SK-N-SH (cell line): ENCODE results near the gene TEAD4. TPM values are rescaled to one million over a fixed set of nuclear protein-coding genes. Genes with fewer than 3 reads are reported as not detected.

Experiments used
- CTCF ChIA-PET: fragments of 300-600, 350-600 bp; formaldehyde crosslinking; extraction: SDS; loops from one replicate; lab custom pipeline; 2021; lab: Yijun Ruan, JAX
- POLR2A ChIA-PET: fragments of 350-600 bp; sonication (Branson Sonifier 250); formaldehyde crosslinking; extraction: SDS; loops from one replicate; lab custom pipeline; 2020; ENCODE audit warnings: antibody characterized with exemption, inconsistent platforms; lab: Yijun Ruan, JAX
- DNase-seq: peaks from one replicate; pipeline ENCODE4 v3.0.0; 2012
- H2AFZ ChIP-seq: fragments of 200-600 bp; sonication (generic); 2 replicates; pipeline ENCODE4 v1.8.1; 2016; ENCODE audit warnings: antibody characterized with exemption, mild to moderate bottlenecking, low read depth
- H3F3A ChIP-seq: fragments of 200-600 bp; sonication (generic); replicated peaks from 2 replicates; pipeline ENCODE3; 2016; ENCODE audit warnings: antibody characterized with exemption, mild to moderate bottlenecking; ENCODE audit not compliant: insufficient read depth
- H3K27ac ChIP-seq, 2 experiments: fragments of 200-500 bp in 1 of 2; fragments of 200-600 bp in 1 of 2; sonication (Bioruptor generic) in 1 of 2; sonication (generic), shearing (Covaris generic) in 1 of 2; 2 replicates each; pipeline versions ENCODE4 v1.5.1 to v1.6.1; 2014 to 2016; ENCODE audit warnings: low read depth in 2 of 2, inconsistent platforms in 1 of 2, low read length in 1 of 2, mild to moderate bottlenecking in 1 of 2, mixed read lengths in 1 of 2
- H3K27me3 ChIP-seq: fragments of 200-600 bp; sonication (generic), shearing (Covaris generic); 2 replicates; pipeline ENCODE4 v1.6.1; 2016; ENCODE audit warnings: mixed run types; ENCODE audit not compliant: insufficient read depth
- H3K36me3 ChIP-seq, 2 experiments: fragments of 200-500 bp in 1 of 2; fragments of 200-600 bp in 1 of 2; sonication (Bioruptor generic) in 1 of 2; sonication (generic) in 1 of 2; replicated peaks in 1 of 2; 2 replicates each; pipeline versions ENCODE3 to v1.5.1; 2014 to 2016; ENCODE audit warnings: low read length in 1 of 2, mild to moderate bottlenecking in 1 of 2; ENCODE audit not compliant: insufficient read depth in 2 of 2, control insufficient read depth in 1 of 2
- H3K4me1 ChIP-seq, 2 experiments: fragments of 200-500 bp in 1 of 2; fragments of 200-600 bp in 1 of 2; sonication (Bioruptor generic) in 1 of 2; sonication (generic), shearing (Covaris generic) in 1 of 2; 2 replicates each; pipeline versions ENCODE4 v1.5.1 to v1.6.1; 2014 to 2016; ENCODE audit warnings: low read depth in 1 of 2, low read length in 1 of 2, mixed run types in 1 of 2; ENCODE audit not compliant: insufficient read depth in 2 of 2, control insufficient read depth in 1 of 2
- H3K4me2 ChIP-seq: fragments of 200-600 bp; sonication (generic), shearing (Covaris generic); 2 replicates; pipeline ENCODE4 v1.6.1; 2017; ENCODE audit warnings: mixed run types
- H3K4me3 ChIP-seq, 2 experiments: fragments of 200-500 bp in 1 of 2; fragments of 200-600 bp in 1 of 2; sonication (Bioruptor generic) in 1 of 2; sonication (generic), shearing (Covaris generic) in 1 of 2; 2 replicates each; pipeline versions ENCODE4 v1.5.1 to v1.8.1; 2014 to 2016; ENCODE audit warnings: low read depth in 2 of 2, inconsistent platforms in 1 of 2, low read length in 1 of 2, mild to moderate bottlenecking in 1 of 2, mixed read lengths in 1 of 2, moderate library complexity in 1 of 2
- H3K79me2 ChIP-seq: fragments of 200-600 bp; sonication (generic); 2 replicates; pipeline ENCODE4 v1.8.1; 2017; ENCODE audit warnings: mild to moderate bottlenecking; ENCODE audit not compliant: insufficient read depth
- H3K9ac ChIP-seq: fragments of 200-600 bp; sonication (generic); 2 replicates; pipeline ENCODE4 v1.6.1; 2017; ENCODE audit warnings: mixed run types
- H3K9me2 ChIP-seq: fragments of 200-600 bp; sonication (generic); 2 replicates; pipeline ENCODE4 v1.6.1; 2017; ENCODE audit warnings: mixed run types
- H3K9me3 ChIP-seq: fragments of 200-600 bp; sonication (generic); 2 replicates; pipeline ENCODE4 v1.6.1; 2017; ENCODE audit warnings: mixed run types, mild to moderate bottlenecking, moderate library complexity
- H4K20me1 ChIP-seq: fragments of 200-600 bp; sonication (generic); 2 replicates; pipeline ENCODE4 v1.6.1; 2017; ENCODE audit warnings: mild to moderate bottlenecking, mixed run types; ENCODE audit not compliant: insufficient read depth
- CHD2 ChIP-seq: fragments of 150-350 bp; IDR thresholded peaks from 2 replicates; pipeline ENCODE4 v1.6.1; 2018; ENCODE audit warnings: low read length; ENCODE audit not compliant: partially characterized antibody
- EP300 ChIP-seq, 2 experiments: IDR thresholded peaks; 2 replicates each; pipeline versions ENCODE4 v1.4.0 to v1.6.1; 2012; ENCODE audit warnings: borderline replicate concordance in 1 of 2, low read depth in 1 of 2, low read length in 1 of 2
- FOXM1 ChIP-seq: IDR thresholded peaks from 2 replicates; pipeline ENCODE4 v1.4.0; 2012; ENCODE audit warnings: low read depth, mild to moderate bottlenecking
- GABPA ChIP-seq: IDR thresholded peaks from 2 replicates; pipeline ENCODE4 v1.4.0; 2012; ENCODE audit warnings: low read depth, mild to moderate bottlenecking
- JUND ChIP-seq: IDR thresholded peaks from 2 replicates; pipeline ENCODE4 v1.4.0; 2012
- NFIC ChIP-seq: IDR thresholded peaks from 2 replicates; pipeline ENCODE4 v1.4.0; 2012; ENCODE audit warnings: borderline replicate concordance
- POLR2AphosphoS5 ChIP-seq: IDR thresholded peaks from 2 replicates; pipeline ENCODE4 v1.6.1; 2012; ENCODE audit warnings: low read depth, low read length
- RXRA ChIP-seq: IDR thresholded peaks from 2 replicates; pipeline ENCODE4 v1.4.0; 2012; ENCODE audit warnings: low read depth, mild to moderate bottlenecking, borderline replicate concordance
- SMC3 ChIP-seq: IDR thresholded peaks from 2 replicates; pipeline ENCODE4 v1.6.1; 2012; ENCODE audit warnings: low read depth, low read length, improper control_type of control experiment
- USF1 ChIP-seq: IDR thresholded peaks from 2 replicates; pipeline ENCODE4 v1.4.0; 2012; ENCODE audit warnings: low read depth, borderline replicate concordance
- ZBTB33 ChIP-seq: IDR thresholded peaks from 2 replicates; pipeline ENCODE4 v1.4.0; 2012; ENCODE audit warnings: low read depth, borderline replicate concordance
- WGBS: methylation state at CpG from one replicate; pipeline ENCODE4 v1.1.6; 2017; ENCODE audit warnings: low lambda C conversion rate; 5-methylcytosine and 5-hydroxymethylcytosine counted together
- polyA plus RNA-seq, 3 experiments: library from polyadenylated mRNA; depleted of rRNA; stranded (reverse); fragments of >200 nt; gene quantifications; 2 replicates each; pipeline ENCODE4 v1.2.3, GENCODE V29; 2012
- TF ChIP-seq, protein P1 (sequence below): IDR thresholded peaks from 2 replicates; pipeline ENCODE4; 2012
- TF ChIP-seq, protein P2 (sequence below): fragments of 150-350 bp; IDR thresholded peaks from 2 replicates; pipeline ENCODE4 v1.6.1; 2017; ENCODE audit warnings: antibody characterized with exemption, low read length, low read depth, borderline replicate concordance
- TF ChIP-seq, protein P3 (sequence below): fragments of 200-600 bp; sonication (generic); IDR thresholded peaks from 2 replicates; pipeline ENCODE4 v1.6.1; 2017; ENCODE audit warnings: antibody characterized with exemption, mild to moderate bottlenecking, moderate library complexity
- TF ChIP-seq, protein P4 (sequence below): IDR thresholded peaks from 2 replicates; pipeline ENCODE4 v1.6.1; 2012; ENCODE audit warnings: mild to moderate bottlenecking, low read depth, low read length, moderate library complexity

TEAD4 gene
- polyA plus RNA-seq, 1 of the 3 experiments (the other 2 are of a cell fraction), result 27.1 TPM

DNA sequence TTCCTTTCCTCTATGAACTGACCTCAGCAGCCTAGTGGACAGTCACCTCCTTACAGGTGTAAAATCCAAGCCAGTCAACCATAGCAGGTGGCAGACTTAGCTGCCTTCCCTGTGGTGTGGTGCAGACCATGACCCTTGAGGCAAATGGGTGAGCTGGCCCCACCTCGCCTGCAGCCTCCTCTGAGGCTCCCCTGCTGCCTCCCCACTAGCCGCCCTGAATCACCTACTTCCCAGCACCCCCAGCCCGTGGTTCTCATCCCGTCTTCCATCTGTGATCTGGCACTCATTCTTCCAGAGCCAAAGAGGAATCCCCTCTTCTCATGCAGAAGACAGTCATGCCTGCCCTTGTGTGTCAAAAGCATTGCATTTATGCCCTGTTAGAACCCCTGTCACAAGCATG, 83.6 kb downstream of the TEAD4 start:
- no peak for TF ChIP-seq GABPA
- no peak for TF ChIP-seq RXRA
- no peak for TF ChIP-seq ZBTB33
- TF ChIP-seq, protein P1, sequence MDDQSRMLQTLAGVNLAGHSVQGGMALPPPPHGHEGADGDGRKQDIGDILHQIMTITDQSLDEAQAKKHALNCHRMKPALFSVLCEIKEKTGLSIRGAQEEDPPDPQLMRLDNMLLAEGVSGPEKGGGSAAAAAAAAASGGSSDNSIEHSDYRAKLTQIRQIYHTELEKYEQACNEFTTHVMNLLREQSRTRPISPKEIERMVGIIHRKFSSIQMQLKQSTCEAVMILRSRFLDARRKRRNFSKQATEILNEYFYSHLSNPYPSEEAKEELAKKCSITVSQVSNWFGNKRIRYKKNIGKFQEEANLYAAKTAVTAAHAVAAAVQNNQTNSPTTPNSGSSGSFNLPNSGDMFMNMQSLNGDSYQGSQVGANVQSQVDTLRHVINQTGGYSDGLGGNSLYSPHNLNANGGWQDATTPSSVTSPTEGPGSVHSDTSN, result no peak
- TF ChIP-seq, protein P2, sequence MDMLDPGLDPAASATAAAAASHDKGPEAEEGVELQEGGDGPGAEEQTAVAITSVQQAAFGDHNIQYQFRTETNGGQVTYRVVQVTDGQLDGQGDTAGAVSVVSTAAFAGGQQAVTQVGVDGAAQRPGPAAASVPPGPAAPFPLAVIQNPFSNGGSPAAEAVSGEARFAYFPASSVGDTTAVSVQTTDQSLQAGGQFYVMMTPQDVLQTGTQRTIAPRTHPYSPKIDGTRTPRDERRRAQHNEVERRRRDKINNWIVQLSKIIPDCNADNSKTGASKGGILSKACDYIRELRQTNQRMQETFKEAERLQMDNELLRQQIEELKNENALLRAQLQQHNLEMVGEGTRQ, result no peak
- no peak for TF ChIP-seq POLR2AphosphoS5
- no peak for TF ChIP-seq NFIC
- TF ChIP-seq CHD2, result no peak
- no peak for TF ChIP-seq USF1
- TF ChIP-seq JUND, result no peak
- no peak for TF ChIP-seq SMC3
- CTCF ChIA-PET, result interaction anchor here (1.0 to 2.7 kb wide), 12 partner anchors 10 to 257 kb away, joined by 3 to 14 read pairs (median 4); no protein-coding TSS in a partner anchor
- POLR2A ChIA-PET, result no interaction called here
- Histone ChIP-seq H2AFZ (no peak overlapping the region), H3K4me2 (no peak overlapping the region), H3K4me1 (no peaks in the 10 kb centered on the region; a peak in 1 of 4 replicates), H3K79me2 (no peaks in the 10 kb centered on the region), H4K20me1 (no peaks in the 10 kb centered on the region; the same call in 1 of the 2 replicates), H3K9me2 (no peaks in the 10 kb centered on the region), H3K4me3 (no peak overlapping the region), H3K27me3 (no peaks in the 10 kb centered on the region), H3F3A (no peaks in the 10 kb centered on the region), H3K27ac (no peak overlapping the region), H3K9me3 (no peaks in the 10 kb centered on the region), H3K9ac (no peak overlapping the region), H3K36me3 (peaks cover 5 to 23% of the 10 kb centered on the region in 2 experiments)
- DNase-seq, result no peak
- 96% methylated on average over 4 of the region's 4 CpGs for WGBS

DNA sequence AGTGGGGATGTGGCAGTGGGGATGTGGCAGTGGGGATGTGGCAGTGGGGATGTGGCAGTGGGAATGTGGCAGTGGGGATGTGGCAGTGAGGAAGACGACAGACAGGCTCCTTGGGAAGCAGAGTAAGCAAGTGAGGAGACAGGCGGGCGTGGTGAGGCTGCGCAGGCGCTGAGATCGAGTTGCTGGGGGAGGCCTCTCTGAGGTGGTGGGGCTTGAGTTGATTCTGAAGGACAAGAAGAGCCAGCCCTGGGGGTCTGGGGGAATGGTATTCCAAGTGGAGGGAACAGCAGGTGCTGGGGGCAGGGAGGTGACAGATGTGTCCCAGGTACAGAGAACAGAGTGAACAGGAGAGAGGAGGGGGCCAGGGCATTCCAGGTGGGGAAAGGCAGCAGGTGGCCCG, 84.2 kb downstream of the TEAD4 start:
- POLR2A ChIA-PET, result no interaction called here
- TF ChIP-seq, protein P1, result no peak
- TF ChIP-seq FOXM1, result no peak
- no peak for TF ChIP-seq EP300 (IDR thresholded peaks at IDR 0.05; ENCODE audit: borderline replicate concordance in 1 of 2, low read depth in 1 of 2, low read length in 1 of 2)
- TF ChIP-seq, protein P3, sequence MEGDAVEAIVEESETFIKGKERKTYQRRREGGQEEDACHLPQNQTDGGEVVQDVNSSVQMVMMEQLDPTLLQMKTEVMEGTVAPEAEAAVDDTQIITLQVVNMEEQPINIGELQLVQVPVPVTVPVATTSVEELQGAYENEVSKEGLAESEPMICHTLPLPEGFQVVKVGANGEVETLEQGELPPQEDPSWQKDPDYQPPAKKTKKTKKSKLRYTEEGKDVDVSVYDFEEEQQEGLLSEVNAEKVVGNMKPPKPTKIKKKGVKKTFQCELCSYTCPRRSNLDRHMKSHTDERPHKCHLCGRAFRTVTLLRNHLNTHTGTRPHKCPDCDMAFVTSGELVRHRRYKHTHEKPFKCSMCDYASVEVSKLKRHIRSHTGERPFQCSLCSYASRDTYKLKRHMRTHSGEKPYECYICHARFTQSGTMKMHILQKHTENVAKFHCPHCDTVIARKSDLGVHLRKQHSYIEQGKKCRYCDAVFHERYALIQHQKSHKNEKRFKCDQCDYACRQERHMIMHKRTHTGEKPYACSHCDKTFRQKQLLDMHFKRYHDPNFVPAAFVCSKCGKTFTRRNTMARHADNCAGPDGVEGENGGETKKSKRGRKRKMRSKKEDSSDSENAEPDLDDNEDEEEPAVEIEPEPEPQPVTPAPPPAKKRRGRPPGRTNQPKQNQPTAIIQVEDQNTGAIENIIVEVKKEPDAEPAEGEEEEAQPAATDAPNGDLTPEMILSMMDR, result no peak
- no peak for TF ChIP-seq SMC3
- TF ChIP-seq, protein P4, sequence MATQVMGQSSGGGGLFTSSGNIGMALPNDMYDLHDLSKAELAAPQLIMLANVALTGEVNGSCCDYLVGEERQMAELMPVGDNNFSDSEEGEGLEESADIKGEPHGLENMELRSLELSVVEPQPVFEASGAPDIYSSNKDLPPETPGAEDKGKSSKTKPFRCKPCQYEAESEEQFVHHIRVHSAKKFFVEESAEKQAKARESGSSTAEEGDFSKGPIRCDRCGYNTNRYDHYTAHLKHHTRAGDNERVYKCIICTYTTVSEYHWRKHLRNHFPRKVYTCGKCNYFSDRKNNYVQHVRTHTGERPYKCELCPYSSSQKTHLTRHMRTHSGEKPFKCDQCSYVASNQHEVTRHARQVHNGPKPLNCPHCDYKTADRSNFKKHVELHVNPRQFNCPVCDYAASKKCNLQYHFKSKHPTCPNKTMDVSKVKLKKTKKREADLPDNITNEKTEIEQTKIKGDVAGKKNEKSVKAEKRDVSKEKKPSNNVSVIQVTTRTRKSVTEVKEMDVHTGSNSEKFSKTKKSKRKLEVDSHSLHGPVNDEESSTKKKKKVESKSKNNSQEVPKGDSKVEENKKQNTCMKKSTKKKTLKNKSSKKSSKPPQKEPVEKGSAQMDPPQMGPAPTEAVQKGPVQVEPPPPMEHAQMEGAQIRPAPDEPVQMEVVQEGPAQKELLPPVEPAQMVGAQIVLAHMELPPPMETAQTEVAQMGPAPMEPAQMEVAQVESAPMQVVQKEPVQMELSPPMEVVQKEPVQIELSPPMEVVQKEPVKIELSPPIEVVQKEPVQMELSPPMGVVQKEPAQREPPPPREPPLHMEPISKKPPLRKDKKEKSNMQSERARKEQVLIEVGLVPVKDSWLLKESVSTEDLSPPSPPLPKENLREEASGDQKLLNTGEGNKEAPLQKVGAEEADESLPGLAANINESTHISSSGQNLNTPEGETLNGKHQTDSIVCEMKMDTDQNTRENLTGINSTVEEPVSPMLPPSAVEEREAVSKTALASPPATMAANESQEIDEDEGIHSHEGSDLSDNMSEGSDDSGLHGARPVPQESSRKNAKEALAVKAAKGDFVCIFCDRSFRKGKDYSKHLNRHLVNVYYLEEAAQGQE, result no peak

More for the DNA sequence above, 84.2 kb downstream of the TEAD4 start:
- Histone ChIP-seq H4K20me1 (no peaks in the 10 kb centered on the region; the same call in 1 of the 2 replicates), H3K9me2 (no peaks in the 10 kb centered on the region), H3K9me3 (no peaks in the 10 kb centered on the region), H3K27me3 (no peaks in the 10 kb centered on the region), H3K27ac (no peak overlapping the region), H2AFZ (no peak overlapping the region), H3K9ac (no peak overlapping the region), H3K4me1 (no peaks in the 10 kb centered on the region; a peak in 1 of 4 replicates), H3K79me2 (no peaks in the 10 kb centered on the region), H3K4me3 (no peak overlapping the region), H3F3A (no peaks in the 10 kb centered on the region), H3K4me2 (no peak overlapping the region), H3K36me3 (peaks cover 5 to 17% of the 10 kb centered on the region in 2 experiments)
- CTCF ChIA-PET, result interaction anchor here (1.1 to 2.7 kb wide), 3 partner anchors 10 to 247 kb away, joined by 4 to 13 read pairs (median 6); no protein-coding TSS in a partner anchor
- WGBS, result 97% methylated on average over 7 of the region's 7 CpGs
- DNase-seq, result no peak
